Measurements from ENCODE around the gene RPS6KL1. TPM values are rescaled to one million over a fixed set of nuclear protein-coding genes. Genes with fewer than 3 reads are reported as not detected.
"Not testable (repeated sequence)": the region's sequence is repeated elsewhere in the genome, so short reads cannot be mapped to it uniquely, and the experiment has no call there.

Gene RPS6KL1
- total RNA-seq, 1 donor from 2014 or later: 6.1 TPM

- TF ChIP-seq CTCF (IDR thresholded peaks at IDR 0.05; ENCODE audit: insufficient read depth, low read length, severe bottlenecking): no peak
- peak; percentile 21 for DNase-seq (ENCODE audit: low read depth)
- no peak for FAIRE-seq
Measured at GRCh38 chr14:74932401-74932901, 9.4 kb upstream of the RPS6KL1 start.

GRCh38 chr14:74931744-74932143 lies 8.7 kb upstream of the RPS6KL1 start:
- H3K4me3 ChIP-seq (ENCODE audit: low read depth, low read length); FAIRE-seq; DNase-seq (ENCODE audit: low read depth); H3K27me3 ChIP-seq (ENCODE audit: control insufficient read depth, insufficient read depth, low read length); H3K36me3 ChIP-seq (ENCODE audit: control insufficient read depth, insufficient read depth, low read length): not testable (repeated sequence)

More at GRCh38 chr14:74932401-74932901, 9.4 kb upstream of the RPS6KL1 start:
- Histone ChIP-seq H3K27me3 (ENCODE audit: control insufficient read depth, insufficient read depth, low read length) (no peaks in the 10 kb centered on the region), H3K36me3 (ENCODE audit: control insufficient read depth, insufficient read depth, low read length) (no peaks in the 10 kb centered on the region), H3K4me3 (ENCODE audit: low read depth, low read length) (no peak overlapping the region)

- Histone ChIP-seq H3K36me3 (ENCODE audit: control insufficient read depth, insufficient read depth, low read length) (no peaks in the 10 kb centered on the region), H3K4me3 (ENCODE audit: low read depth, low read length) (no peak overlapping the region), H3K27me3 (ENCODE audit: control insufficient read depth, insufficient read depth, low read length) (no peaks in the 10 kb centered on the region)
- no peak for FAIRE-seq
- TF ChIP-seq CTCF (IDR thresholded peaks at IDR 0.05; ENCODE audit: insufficient read depth, low read length, severe bottlenecking): no peak
- no peak for DNase-seq (ENCODE audit: low read depth)
Measured at GRCh38 chr14:74929242-74929641, 6.2 kb upstream of the RPS6KL1 start.

GRCh38 chr14:74927225-74927624 lies 4.2 kb upstream of the RPS6KL1 start:
- Histone ChIP-seq H3K36me3 (ENCODE audit: control insufficient read depth, insufficient read depth, low read length) (no peaks in the 10 kb centered on the region), H3K27me3 (ENCODE audit: control insufficient read depth, insufficient read depth, low read length) (no peaks in the 10 kb centered on the region), H3K4me3 (ENCODE audit: low read depth, low read length) (no peak overlapping the region)
- FAIRE-seq (peak; percentile 52), DNase-seq (ENCODE audit: low read depth) (no peak)
- TF ChIP-seq CTCF (IDR thresholded peaks at IDR 0.05; ENCODE audit: insufficient read depth, low read length, severe bottlenecking): no peak

GRCh38 chr14:74924061-74924460 lies 1.0 kb upstream of the RPS6KL1 start:
- no peaks in the 10 kb centered on the region for H3K27me3 ChIP-seq (ENCODE audit: control insufficient read depth, insufficient read depth, low read length)
- no peaks in the 10 kb centered on the region for H3K36me3 ChIP-seq (ENCODE audit: control insufficient read depth, insufficient read depth, low read length)
- no peak overlapping the region for H3K4me3 ChIP-seq (ENCODE audit: low read depth, low read length)
- no peak for DNase-seq (ENCODE audit: low read depth)
- no peak for FAIRE-seq
- no peak for TF ChIP-seq CTCF (IDR thresholded peaks at IDR 0.05; ENCODE audit: insufficient read depth, low read length, severe bottlenecking)

- FAIRE-seq (peak; percentile 58), DNase-seq (ENCODE audit: low read depth) (no peak)
- no peak for TF ChIP-seq CTCF (IDR thresholded peaks at IDR 0.05; ENCODE audit: insufficient read depth, low read length, severe bottlenecking)
- H3K4me3 ChIP-seq (ENCODE audit: low read depth, low read length): no peak overlapping the region
- no peaks in the 10 kb centered on the region for H3K27me3 ChIP-seq (ENCODE audit: control insufficient read depth, insufficient read depth, low read length)
- H3K36me3 ChIP-seq (ENCODE audit: control insufficient read depth, insufficient read depth, low read length): no peaks in the 10 kb centered on the region
Measured at GRCh38 chr14:74921987-74922751, 891 bp downstream of the RPS6KL1 start.
